HG03378 (cell line): ENCODE measurements around the gene AATF.
"Not testable (repeated sequence)": the region's sequence is repeated elsewhere in the genome, so short reads cannot be mapped to it uniquely, and the experiment has no call there.

ENCODE experiments used
- ATAC-seq: cut with Tn5 transposase; IDR thresholded peaks from one replicate; pipeline ENCODE4 v1.9.1; 2021; ENCODE audit warnings: mild to moderate bottlenecking, moderate library complexity; ENCODE audit not compliant: unreplicated experiment

Gene AATF

DNA sequence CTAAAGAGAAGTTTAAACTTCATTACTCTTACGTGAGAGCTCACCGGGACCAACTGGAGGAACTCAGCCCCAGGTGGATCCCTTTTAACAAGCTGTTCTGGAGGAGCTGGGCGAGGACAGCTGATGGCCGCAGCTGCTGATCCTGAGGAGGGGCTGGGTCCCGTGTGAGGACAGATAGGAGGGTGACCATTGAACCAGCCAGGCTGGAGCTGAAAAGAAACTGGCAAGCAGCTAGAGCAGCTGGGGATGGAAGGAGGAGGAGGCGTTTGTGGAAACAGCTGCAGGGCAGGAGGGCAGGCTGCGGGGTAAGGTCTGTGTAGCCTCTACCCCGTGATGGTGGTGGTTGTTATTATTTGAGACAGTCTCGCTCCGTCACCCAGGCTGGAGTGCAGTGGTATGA lies 119.5 kb downstream of the AATF start:
- no peak for ATAC-seq

- no peak for ATAC-seq
Measured at GRCh38 chr17:37069087-37069486, 120.3 kb downstream of the AATF start.

DNA sequence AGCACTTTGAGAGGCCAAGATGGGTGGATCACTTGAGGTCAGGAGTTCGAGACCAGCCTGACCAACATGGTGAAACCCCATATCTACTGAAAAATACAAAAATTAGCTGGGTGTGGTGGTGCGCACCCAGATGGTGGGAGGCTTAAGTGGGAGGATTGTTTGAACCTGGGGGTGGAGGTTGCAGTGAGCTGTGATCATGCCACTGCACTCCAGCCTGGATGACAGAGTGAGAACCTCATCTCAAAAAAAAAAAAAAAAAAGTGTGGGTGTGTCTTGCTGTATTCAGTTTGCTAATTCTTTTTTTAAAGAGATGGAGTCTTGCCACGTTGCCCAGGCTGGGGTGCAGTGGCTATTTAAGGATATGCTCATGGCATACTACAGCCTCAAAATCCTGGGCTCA lies 124.7 kb downstream of the AATF start:
- ATAC-seq, result not testable (repeated sequence)

DNA sequence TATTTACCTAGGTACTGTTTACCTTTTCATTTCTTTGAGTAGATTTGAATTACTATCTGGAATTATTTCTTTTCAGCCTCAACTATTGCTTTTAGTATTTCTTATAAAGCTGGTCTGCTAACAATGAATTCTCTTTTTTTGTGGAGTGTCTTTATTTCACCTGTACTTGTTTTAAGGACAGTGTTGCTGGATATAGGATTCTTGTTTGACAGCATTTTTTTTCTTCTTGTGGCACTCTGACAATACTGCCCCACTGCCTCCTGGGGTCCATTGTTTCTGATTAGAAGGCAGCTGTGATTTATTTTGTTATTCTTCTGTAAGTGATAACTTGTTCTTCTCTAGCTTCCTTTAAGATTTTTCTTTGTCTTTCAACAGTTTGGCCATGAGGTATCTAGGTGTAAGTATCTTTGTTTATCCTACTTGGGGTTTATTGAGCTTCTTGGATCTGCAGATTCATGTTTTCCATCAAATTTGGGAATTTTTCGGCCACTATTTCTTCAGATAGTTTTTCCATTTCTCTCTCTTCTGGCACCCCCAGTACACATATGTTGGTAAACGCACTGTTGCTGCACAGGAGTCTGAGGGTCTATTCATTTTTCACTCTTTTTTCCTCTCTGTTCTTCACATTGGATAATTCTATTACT lies 130.4 kb downstream of the AATF start:
- ATAC-seq, result no peak

DNA sequence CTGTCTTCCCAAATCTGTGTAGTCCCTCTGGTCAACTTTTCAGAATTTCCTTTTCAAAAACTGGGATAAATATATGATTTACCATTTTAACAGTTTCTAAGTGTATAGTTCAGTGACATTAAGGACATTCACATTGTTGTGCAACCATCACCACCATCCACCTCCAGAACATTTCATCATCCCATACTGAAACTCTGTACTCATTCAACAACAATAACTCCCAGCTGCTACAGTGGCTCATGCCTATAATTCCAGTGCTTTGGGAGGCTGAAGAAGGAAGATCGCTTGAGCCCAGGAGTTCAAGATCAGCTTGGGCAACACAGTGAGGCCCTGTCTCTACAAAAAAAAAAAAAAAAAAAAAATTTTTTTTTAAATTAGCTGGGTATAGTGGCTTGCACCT lies 131.0 kb downstream of the AATF start:
- no peak for ATAC-seq

GRCh38 chr17:37081287-37081686 lies 132.5 kb downstream of the AATF start:
- ATAC-seq, result no peak

DNA sequence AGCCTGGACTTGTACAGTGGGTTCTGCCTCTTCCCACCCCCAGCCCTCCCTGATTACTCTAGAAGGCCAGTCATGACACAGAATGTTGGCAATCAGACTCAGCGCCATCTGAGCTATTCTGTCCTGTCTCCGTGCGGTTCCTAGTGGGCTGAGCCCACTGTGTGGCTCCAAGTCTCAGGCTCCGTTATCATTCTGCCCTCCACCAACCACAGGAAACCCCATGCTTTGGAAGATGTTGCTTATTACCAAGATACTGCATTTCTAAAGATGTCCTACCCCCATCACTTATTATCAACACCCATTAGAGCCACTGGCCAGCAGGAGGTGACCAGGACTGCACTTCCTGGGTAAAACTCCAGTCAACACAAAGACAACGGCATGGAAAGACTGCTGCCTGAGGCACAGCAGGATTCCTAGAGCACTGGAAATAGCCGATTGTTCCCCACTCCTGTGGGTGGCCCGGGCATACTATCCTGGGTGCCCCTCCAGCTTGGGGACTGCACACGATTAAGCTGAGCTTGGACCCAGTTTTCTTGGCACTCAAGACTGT lies 133.6 kb downstream of the AATF start:
- no peak for ATAC-seq

DNA sequence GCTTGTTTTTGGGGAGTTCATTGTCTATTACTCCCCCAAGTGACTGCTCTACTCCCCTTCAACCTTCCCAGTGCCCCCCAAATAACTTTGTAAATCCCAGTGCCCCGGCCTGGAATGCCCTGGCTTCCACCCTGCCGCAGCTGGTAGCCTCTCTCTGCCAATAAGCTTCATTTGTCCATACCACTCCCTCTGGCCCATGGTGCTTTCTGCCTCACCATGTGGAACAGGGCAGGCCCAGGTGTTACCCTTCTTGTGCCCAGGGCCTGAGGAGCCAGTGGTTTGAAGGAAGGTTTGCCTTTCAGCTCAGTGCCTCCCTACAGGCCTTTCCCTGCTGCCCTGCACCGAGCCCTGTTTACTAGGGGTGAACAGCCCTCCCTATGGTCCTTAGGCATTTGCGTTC lies 134.2 kb downstream of the AATF start:
- no peak for ATAC-seq

- no peak for ATAC-seq
Measured at GRCh38 chr17:37083456-37083855, 134.7 kb downstream of the AATF start.

DNA sequence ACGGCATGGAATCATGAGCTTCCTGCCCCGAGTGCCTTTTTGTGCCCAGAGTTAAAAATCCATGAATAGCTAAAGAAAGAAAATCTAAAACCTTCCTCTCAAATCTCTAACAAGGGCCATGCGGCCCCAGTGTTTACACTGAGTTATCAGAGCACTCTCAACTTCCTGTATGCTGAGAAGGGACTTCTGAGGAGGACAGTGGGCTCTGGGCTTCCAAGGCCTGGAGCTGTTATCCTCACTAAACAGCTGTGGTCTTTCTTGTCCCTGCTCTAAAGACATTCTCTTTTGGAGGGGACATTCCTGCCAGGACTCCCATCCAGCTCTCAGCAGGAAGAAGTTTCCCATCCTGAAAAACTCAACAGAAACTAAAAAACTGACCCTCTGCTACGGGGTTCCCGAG lies 135.6 kb downstream of the AATF start:
- no peak for ATAC-seq

- ATAC-seq, result no peak
Measured at GRCh38 chr17:37086334-37086733, 137.6 kb downstream of the AATF start.

DNA sequence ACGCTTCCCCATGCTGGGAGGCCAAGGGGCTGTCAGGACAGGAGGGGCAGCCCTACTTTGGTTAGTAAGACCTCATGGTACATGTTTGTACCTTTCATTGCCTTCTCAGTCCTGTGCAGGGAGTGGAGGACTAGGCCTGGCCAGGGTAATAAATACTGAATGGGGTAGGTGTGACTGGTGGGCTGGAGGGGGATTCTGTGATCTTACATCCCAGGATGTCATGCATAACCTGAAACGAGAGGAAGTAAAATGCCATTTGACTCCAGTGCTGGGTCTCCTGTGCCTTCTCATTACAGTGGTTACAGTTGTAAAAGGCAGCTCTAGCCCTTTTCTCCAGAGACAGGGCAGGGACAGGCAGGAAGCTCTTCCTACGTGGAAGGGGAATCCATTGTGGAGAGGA lies 138.2 kb downstream of the AATF start:
- ATAC-seq, result no peak

- no peak for ATAC-seq
Measured at GRCh38 chr17:37087683-37088082, 138.9 kb downstream of the AATF start.

- ATAC-seq, result no peak
Measured at GRCh38 chr17:37088459-37088858, 139.7 kb downstream of the AATF start.

GRCh38 chr17:37088913-37089312 lies 140.2 kb downstream of the AATF start:
- no peak for ATAC-seq

GRCh38 chr17:37089956-37090355 lies 141.2 kb downstream of the AATF start:
- no peak for ATAC-seq

- no peak for ATAC-seq
Measured at GRCh38 chr17:37090941-37091340, 142.2 kb downstream of the AATF start.

DNA sequence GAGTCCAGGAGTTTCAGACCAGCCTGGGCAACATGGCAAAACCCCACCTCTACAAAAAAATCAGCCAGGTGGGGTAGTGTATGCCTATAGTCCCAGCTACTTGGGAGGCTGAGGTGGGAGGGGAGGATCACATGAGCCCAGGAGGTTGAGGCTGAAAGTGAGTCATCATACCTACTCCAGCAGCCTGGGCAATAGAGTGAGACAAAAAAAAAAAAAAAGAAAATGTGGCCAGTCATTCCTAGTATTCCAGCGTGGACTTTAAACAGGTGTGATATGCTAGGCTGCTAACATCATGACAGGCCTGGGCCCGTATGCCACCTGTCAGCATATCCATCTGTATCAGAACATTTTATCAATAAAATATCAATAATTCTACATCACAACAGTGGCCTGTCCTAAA lies 143.3 kb downstream of the AATF start:
- ATAC-seq, result no peak

GRCh38 chr17:37092701-37093100 lies 143.9 kb downstream of the AATF start:
- ATAC-seq, result no peak

GRCh38 chr17:37094391-37094790 lies 145.6 kb downstream of the AATF start:
- no peak for ATAC-seq

DNA sequence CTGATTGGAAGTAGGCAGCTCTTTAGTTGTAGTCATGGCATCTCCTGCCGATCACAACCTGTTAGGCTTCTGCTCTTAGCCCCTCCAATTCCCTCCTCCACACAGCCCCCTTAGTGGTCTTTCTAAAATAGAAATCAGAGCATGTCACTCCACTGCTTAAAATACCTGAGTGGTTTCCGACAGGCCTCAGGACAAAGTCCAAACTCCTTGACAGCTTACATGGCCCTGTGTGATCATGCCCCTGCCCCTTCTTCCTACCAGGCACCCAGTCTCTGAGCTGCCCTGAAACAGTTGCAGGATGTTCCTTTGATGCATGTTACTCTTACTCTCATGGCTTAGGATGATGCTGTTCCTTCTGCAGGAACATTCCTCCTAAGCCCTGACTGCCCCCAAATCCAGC lies 147.3 kb downstream of the AATF start:
- ATAC-seq, result no peak

- ATAC-seq, result no peak
Measured at GRCh38 chr17:37097154-37097553, 148.4 kb downstream of the AATF start.

GRCh38 chr17:37098152-37098551 lies 149.4 kb downstream of the AATF start:
- no peak for ATAC-seq
